Endothelial cell of umbilical vein (primary cell): ENCODE data around the gene TMEM129.

ENCODE experiments used
- POLR2A ChIP-seq: IDR thresholded peaks from 2 replicates; pipeline ENCODE4 v1.6.1; 2012; ENCODE audit warnings: low read depth, mild to moderate bottlenecking, control low read depth, low read length
- TF ChIP-seq, protein P1 (sequence below), 2 donors: IDR thresholded peaks; 1 replicate in 1 of 2; 2 replicates in 1 of 2; pipeline ENCODE4 v1.5.1; 2011; ENCODE audit warnings: low read length in 2 of 2, mild to moderate bottlenecking in 2 of 2, moderate library complexity in 2 of 2, control low read depth in 1 of 2, inconsistent platforms in 1 of 2, low read depth in 1 of 2; ENCODE audit not compliant: insufficient read depth in 1 of 2; ENCODE audit errors: extremely low read depth in 1 of 2

- no peak for TF ChIP-seq POLR2A
- TF ChIP-seq, protein P1, sequence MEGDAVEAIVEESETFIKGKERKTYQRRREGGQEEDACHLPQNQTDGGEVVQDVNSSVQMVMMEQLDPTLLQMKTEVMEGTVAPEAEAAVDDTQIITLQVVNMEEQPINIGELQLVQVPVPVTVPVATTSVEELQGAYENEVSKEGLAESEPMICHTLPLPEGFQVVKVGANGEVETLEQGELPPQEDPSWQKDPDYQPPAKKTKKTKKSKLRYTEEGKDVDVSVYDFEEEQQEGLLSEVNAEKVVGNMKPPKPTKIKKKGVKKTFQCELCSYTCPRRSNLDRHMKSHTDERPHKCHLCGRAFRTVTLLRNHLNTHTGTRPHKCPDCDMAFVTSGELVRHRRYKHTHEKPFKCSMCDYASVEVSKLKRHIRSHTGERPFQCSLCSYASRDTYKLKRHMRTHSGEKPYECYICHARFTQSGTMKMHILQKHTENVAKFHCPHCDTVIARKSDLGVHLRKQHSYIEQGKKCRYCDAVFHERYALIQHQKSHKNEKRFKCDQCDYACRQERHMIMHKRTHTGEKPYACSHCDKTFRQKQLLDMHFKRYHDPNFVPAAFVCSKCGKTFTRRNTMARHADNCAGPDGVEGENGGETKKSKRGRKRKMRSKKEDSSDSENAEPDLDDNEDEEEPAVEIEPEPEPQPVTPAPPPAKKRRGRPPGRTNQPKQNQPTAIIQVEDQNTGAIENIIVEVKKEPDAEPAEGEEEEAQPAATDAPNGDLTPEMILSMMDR (IDR thresholded peaks at IDR 0.05; ENCODE audit: extremely low read depth in 1 of 2, insufficient read depth in 1 of 2, low read depth in 1 of 2, low read length in 2 of 2) = no peak
Observed at GRCh38 chr4:1735215-1735614, 14.1 kb upstream of the TMEM129 start.
